ENCODE measurements around the gene WSCD2.

Gene WSCD2

DNA sequence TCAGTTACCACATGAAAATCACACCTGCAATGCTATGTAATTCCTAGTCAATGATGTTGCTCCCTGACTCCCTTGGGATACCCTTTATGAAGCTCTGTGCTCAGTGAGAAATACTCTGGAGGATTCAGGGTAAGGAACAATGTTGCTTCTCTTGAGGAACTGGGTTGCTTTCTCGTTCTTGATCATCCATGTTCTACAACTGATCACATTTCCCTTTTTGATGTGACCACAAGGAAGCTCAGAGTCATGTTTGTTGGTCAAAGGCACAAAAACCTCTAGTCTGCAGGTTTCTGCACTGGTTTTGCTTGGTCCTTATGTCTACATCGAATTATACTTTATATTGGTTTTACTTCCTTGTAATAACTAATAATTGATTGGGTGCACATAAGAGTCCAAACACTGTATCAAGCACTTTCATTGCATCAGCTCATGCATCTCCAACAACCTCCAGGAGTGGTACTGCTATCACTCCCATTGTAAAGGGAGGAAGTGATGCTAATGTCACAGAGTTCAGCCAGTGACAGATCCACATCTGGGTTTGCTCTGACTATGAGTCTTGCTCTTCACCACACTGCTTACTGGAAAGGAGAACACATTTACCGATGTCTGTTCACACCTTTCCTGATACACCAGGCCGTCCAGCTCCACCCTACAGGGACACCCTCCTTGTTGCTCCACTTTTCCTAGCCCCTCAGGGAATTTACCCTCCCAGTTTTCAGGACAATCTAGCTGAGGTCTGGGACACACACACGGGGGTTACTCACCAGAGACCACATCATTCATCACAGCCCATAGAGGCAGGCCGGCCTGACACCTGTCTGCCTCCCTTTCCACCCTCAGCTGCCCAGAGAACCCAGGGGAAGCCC is 169.0 kb downstream of the WSCD2 start:
- no peak for FAIRE-seq
- DNase-seq (ENCODE audit: low spot score) = no peak

DNA sequence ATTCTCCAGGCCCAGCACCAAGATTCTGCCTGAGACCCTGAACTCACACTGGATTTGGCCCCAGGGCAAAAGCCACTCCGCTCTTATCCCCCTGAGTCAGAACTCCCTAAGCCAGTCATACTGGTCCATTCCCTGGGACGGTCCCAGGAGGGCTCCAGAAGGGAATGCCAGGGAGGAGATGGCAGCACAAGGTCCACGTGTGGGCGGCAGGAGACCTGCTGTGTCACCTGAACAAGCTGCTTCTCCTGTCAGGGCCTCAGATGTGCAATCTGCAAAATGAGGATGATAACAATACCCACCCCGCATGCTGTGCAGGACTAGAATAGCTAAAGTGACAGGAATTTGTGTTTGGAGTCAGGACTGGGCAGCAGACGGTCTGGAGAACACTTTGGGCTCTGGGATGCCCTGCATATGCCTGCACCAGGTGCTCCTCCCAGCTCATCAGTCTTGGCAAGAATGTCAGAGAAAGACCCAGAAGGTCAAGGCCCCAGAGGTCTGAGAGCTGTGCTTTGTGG is 169.7 kb downstream of the WSCD2 start:
- no peak for FAIRE-seq
- no peak for DNase-seq (ENCODE audit: low spot score)

DNA sequence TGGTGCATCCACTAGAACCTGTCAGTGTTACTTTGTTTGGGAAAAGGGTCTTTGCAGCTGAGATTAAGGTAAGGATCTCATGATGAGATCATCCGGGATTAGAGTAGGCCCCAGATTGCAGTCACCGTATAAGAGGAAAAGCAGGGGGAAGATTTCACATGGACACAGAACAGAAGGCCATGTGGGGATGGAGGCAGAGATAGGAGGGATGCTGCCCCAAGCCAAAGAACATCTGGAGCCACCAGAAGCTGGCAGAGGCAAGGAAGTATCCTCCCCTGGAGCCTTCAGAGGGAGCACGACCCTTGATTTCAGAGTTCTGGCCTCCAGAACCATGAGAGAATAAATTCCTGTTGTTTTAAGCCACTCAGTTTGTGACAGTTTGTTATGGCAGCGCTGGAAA is 170.4 kb downstream of the WSCD2 start:
- FAIRE-seq (no peak), DNase-seq (ENCODE audit: low spot score) (no peak)
